Rectal smooth muscle tissue (tissue), 1 donor: ENCODE data around the gene PRKD1.

ENCODE experiments used
- H3K27ac ChIP-seq: one replicate; pipeline ENCODE4 v1.7.0; 2013; ENCODE audit warnings: low read depth, low read length, inconsistent platforms
- H3K27me3 ChIP-seq: one replicate; pipeline ENCODE4 v1.7.0; 2013; ENCODE audit warnings: low read length; ENCODE audit not compliant: control insufficient read depth, insufficient read depth
- H3K36me3 ChIP-seq: one replicate; pipeline ENCODE4 v1.7.0; 2013; ENCODE audit warnings: low read length; ENCODE audit not compliant: control insufficient read depth, insufficient read depth
- H3K4me1 ChIP-seq: one replicate; pipeline ENCODE4 v1.7.0; 2013; ENCODE audit warnings: low read length; ENCODE audit not compliant: control insufficient read depth, insufficient read depth
- H3K4me3 ChIP-seq: one replicate; pipeline ENCODE4 v1.7.0; 2013; ENCODE audit warnings: low read length
- H3K9ac ChIP-seq: one replicate; pipeline ENCODE4 v1.7.0; 2013; ENCODE audit warnings: low read length

The PRKD1 gene

DNA sequence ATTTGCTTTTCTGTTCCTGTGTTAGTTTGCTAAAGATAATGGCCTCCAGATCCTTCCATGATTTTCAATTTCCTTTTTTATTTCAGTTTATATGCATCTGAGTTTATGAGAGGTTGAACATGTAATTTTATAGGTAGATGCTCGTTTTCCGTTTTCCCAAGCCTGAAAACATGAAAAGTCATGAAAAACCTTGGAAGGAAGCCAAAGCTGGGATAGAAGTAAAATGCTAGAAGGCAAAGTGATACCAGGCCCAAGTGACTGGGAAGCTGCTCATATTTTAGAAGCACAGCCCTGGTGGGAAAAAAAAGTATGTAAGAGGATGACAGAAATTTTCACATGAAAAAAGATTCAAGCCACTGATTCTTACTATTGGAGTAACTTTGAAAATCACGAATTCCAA, 290.8 kb downstream of the PRKD1 start:
- no peaks in the 10 kb centered on the region for H3K27me3 ChIP-seq
- H3K4me3 ChIP-seq = no peak overlapping the region
- H3K4me1 ChIP-seq = peaks cover 6% of the 10 kb centered on the region
- no peaks in the 10 kb centered on the region for H3K36me3 ChIP-seq
- H3K27ac ChIP-seq = no peak overlapping the region
- no peak overlapping the region for H3K9ac ChIP-seq

DNA sequence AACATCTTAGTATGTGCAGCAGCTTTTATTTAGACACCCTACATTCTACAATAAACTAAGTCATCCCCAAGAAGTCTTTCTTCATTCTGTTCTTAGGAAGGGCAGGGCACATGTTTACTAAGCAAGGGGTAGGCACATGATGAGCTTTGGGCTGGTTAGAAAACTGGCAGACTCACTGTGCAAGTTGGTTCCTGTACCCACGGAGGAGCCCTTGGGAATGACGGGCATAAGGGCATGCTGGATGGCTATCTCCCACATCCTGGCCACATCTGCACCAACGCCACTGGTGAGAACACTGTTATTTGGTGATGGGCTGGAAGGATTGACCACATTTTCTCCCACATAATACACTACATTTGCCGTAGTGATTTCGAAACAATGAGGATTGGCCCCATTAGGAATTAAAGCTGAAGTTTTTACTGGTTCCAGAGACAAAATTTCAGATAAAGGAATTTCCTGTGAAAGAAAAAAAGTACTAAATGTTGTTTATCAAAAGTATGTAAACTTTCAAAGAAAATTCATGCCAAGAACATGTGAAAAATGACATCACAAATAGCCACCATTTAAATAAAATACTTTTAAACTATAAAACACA, 297.0 kb downstream of the PRKD1 start:
- Histone ChIP-seq H3K9ac (no peak overlapping the region), H3K4me1 (no peaks in the 10 kb centered on the region), H3K4me3 (no peak overlapping the region), H3K36me3 (no peaks in the 10 kb centered on the region), H3K27ac (no peak overlapping the region), H3K27me3 (no peaks in the 10 kb centered on the region)

DNA sequence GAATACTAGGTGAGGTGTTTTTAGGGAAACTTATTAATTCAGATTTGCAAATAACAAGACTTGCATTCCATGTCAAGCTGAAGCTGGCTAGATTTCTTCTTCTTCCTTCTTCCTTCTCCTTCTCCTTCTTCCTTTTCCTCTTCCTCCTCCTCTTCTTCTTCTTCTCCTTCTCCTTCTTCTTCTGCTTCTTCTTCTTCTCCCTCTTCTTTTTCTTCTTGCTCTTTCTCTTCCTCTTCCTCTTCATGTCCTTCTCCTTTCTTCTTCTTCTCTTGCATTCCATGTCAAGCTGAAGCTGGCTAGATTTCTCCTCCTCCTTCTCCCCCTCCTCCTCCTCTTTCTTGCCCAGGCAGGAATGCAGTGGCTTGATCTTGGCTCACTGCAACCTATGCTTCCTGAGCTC, 297.8 kb downstream of the PRKD1 start:
- no peak overlapping the region for H3K27ac ChIP-seq
- no peak overlapping the region for H3K4me3 ChIP-seq
- H3K4me1 ChIP-seq = no peaks in the 10 kb centered on the region
- H3K27me3 ChIP-seq = no peaks in the 10 kb centered on the region
- H3K36me3 ChIP-seq = no peaks in the 10 kb centered on the region
- H3K9ac ChIP-seq = no peak overlapping the region

DNA sequence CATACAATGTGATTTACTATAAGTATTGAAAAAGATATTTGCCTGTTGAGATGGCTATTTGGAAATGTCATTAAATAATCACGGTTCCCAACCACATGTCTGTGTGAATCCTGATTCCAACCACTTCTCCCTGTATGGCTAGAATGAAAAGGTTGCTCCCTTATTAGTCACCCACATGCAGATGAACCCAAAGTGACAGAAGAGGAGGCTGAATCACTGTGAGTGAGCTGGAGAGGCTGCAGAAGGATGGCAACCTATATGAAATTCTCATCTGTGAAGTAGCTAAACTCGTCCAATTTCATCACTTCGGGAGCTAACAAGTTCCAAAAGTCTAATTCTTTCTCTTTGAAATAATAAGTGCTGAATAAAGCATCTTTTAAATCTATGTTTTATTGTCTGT, 300.5 kb downstream of the PRKD1 start:
- no peak overlapping the region for H3K27ac ChIP-seq
- no peaks in the 10 kb centered on the region for H3K27me3 ChIP-seq
- H3K4me3 ChIP-seq = no peak overlapping the region
- H3K36me3 ChIP-seq = no peaks in the 10 kb centered on the region
- H3K4me1 ChIP-seq = no peaks in the 10 kb centered on the region
- no peak overlapping the region for H3K9ac ChIP-seq

- Histone ChIP-seq H3K27me3 (no peaks in the 10 kb centered on the region), H3K4me3 (no peak overlapping the region), H3K27ac (no peak overlapping the region), H3K4me1 (no peaks in the 10 kb centered on the region), H3K9ac (no peak overlapping the region), H3K36me3 (no peaks in the 10 kb centered on the region)
These were observed 309.2 kb downstream of the PRKD1 start for GRCh38 chr14:29618323-29619067.

GRCh38 chr14:29616922-29617321, 310.7 kb downstream of the PRKD1 start:
- no peaks in the 10 kb centered on the region for H3K4me1 ChIP-seq
- H3K27ac ChIP-seq = no peak overlapping the region
- no peaks in the 10 kb centered on the region for H3K36me3 ChIP-seq
- no peak overlapping the region for H3K9ac ChIP-seq
- H3K27me3 ChIP-seq = no peaks in the 10 kb centered on the region
- no peak overlapping the region for H3K4me3 ChIP-seq

DNA sequence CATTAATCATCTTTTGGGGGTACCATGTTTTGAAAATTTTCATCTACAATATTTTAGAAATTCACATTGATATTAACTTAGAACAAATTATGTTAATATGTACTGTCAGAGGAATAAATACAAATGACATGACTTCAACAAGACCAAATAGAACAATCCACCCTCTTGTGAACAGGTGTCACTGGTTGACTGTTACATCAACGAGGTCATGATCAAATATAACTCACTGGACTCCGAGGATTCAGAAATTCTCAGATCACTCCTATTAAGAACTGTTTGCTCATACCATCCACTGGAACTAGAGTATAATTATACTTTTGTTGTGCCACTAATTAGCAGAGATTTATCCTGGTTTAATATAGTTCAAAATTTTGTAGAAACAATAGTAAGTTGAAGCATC, 318.8 kb downstream of the PRKD1 start:
- H3K9ac ChIP-seq = no peak overlapping the region
- no peak overlapping the region for H3K27ac ChIP-seq
- no peaks in the 10 kb centered on the region for H3K36me3 ChIP-seq
- H3K4me1 ChIP-seq = no peaks in the 10 kb centered on the region
- no peaks in the 10 kb centered on the region for H3K27me3 ChIP-seq
- H3K4me3 ChIP-seq = no peak overlapping the region

DNA sequence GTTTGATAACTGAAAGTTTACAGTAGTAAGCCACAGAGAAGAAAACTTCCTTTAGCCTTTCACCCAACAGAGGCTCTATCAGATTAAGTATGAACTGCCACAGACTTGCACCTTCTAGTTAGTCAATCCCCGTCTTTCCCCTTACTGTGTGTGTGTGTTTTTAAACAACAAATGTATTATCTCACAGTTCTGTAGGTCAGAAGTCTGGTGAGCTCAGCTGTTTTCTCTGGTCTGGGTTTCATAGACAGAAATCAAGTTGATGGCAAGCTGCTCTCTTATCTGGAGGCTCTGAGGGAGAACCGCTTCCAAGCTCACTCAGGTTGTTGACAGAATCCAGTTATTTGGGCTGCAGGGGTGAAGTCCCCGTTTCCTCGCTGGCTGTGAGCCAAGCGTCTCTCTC, 320.5 kb downstream of the PRKD1 start:
- Histone ChIP-seq H3K27me3 (no peaks in the 10 kb centered on the region), H3K4me1 (no peaks in the 10 kb centered on the region), H3K36me3 (no peaks in the 10 kb centered on the region), H3K4me3 (no peak overlapping the region), H3K27ac (no peak overlapping the region), H3K9ac (no peak overlapping the region)

DNA sequence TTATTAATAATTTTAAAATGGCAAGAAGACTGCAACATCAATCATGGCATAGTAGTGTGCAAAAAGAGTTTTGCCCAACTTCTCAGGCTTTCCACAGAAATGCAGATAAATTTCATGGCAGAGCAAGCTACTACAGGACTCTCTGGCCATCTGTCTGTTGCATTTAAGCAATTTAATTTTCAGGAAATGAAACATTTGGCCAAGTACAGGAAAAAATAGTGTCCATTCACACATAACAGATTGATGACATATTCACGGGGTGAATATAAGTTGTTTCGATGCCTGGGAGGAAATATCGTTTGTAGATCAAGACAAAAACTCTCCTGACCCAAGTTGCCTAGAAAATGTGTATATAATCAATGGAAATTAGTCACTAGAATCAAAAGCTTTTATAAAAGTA, 324.0 kb downstream of the PRKD1 start:
- Histone ChIP-seq H3K9ac (no peak overlapping the region), H3K4me1 (peaks cover 6% of the 10 kb centered on the region), H3K27me3 (no peaks in the 10 kb centered on the region), H3K36me3 (no peaks in the 10 kb centered on the region), H3K27ac (no peak overlapping the region), H3K4me3 (no peak overlapping the region)

- Histone ChIP-seq H3K27me3 (no peaks in the 10 kb centered on the region), H3K4me1 (peaks cover 6% of the 10 kb centered on the region), H3K9ac (no peak overlapping the region), H3K27ac (no peak overlapping the region), H3K4me3 (no peak overlapping the region), H3K36me3 (no peaks in the 10 kb centered on the region)
These were observed 326.0 kb downstream of the PRKD1 start for GRCh38 chr14:29601616-29602015.

DNA sequence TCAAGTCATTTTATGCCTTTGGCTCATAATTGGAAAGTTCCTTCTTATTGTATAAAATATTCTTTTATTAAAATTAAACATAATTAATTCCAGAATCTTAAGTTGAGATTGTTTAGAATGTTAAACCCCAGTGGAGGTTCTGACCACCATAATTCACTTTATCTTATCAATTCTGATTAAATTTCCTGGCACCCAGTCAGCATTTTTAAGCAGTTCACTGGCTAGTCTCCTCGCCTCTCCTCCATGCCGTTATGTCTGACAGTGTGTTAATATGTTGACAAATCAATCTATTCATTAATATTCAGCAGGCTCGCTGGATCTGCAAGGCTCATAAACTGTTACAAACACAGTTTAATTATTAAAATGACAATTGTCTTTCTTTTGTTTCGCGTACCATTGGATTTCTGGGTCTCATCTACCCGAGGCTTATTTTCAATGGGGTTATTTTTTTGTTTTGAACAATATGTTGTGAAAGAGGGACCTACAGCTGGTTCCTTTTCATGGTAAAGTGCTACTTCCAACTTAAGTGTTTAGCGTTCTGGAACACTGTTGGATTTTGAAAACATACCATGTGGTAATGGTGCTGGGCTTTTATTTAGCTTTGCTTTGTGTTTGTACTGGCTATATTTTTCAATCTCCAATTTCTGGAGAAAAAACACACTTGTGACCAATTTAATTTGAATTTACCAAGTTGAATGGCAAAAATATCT, 339.7 kb downstream of the PRKD1 start:
- H3K4me3 ChIP-seq = no peak overlapping the region
- H3K27me3 ChIP-seq = no peaks in the 10 kb centered on the region
- H3K36me3 ChIP-seq = no peaks in the 10 kb centered on the region
- peaks cover 5% of the 10 kb centered on the region for H3K4me1 ChIP-seq
- H3K27ac ChIP-seq = no peak overlapping the region
- H3K9ac ChIP-seq = no peak overlapping the region

GRCh38 chr14:29587046-29587445, 340.6 kb downstream of the PRKD1 start:
- H3K4me1 ChIP-seq = peaks cover 5% of the 10 kb centered on the region

More at GRCh38 chr14:29587046-29587445, 340.6 kb downstream of the PRKD1 start:
- Histone ChIP-seq H3K27ac (no peak overlapping the region), H3K36me3 (no peaks in the 10 kb centered on the region), H3K9ac (no peak overlapping the region), H3K27me3 (no peaks in the 10 kb centered on the region), H3K4me3 (no peak overlapping the region)
